Stomach (tissue), 4 donors: ENCODE results near the gene TRPC6.

ENCODE experiments used
- CTCF ChIP-seq, 7 experiments: fragments of 450-650 bp in 4 of 7; fragments of 200-600 bp in 3 of 7; sonication (generic) in 3 of 7; IDR thresholded peaks; one replicate each; pipeline ENCODE4 v1.5.1; 2016 to 2019; ENCODE audit warnings: antibody characterized with exemption in 7 of 7, control low read depth in 2 of 7, mild to moderate bottlenecking in 1 of 7
- POLR2AphosphoS5 ChIP-seq, 3 donors: sonication (generic); formaldehyde crosslinking; IDR thresholded peaks; one replicate each; pipeline ENCODE4 v1.6.1; 2016; ENCODE audit warnings: antibody characterized with exemption in 3 of 3

GRCh38 chr11:101435408-101435973 is 148.3 kb downstream of the TRPC6 start:
- TF ChIP-seq CTCF (IDR thresholded peaks at IDR 0.05) (no peak), POLR2AphosphoS5 (IDR thresholded peaks at IDR 0.05) (no peak)
